LHCN-M2 (cell line): ENCODE data around the gene STEAP2. TPM values are rescaled to one million over a fixed set of nuclear protein-coding genes. Genes with fewer than 3 reads are reported as not detected.
A peak's percentile ranks its signal among the peaks of the same experiment; 100 is the strongest.

Experiments
- DNase-seq: peaks from one replicate; pipeline ENCODE4 v3.0.0-alpha.2; 2012; ENCODE audit warnings: low read depth
- total RNA-seq: library from RNA; depleted of rRNA; stranded (reverse); fragments of >200 nt; gene quantifications from 2 replicates; pipeline ENCODE4 v1.2.3, GENCODE V29; 2014; rRNA removed

Gene STEAP2
- total RNA-seq, 1 experiment from 2014 or later = 23.9 TPM

- DNase-seq = no peak
These were observed 59.1 kb downstream of the STEAP2 start for GRCh38 chr7:90270431-90271178.

GRCh38 chr7:90271753-90272152 is 60.2 kb downstream of the STEAP2 start:
- peak; percentile 68 for DNase-seq

GRCh38 chr7:90272242-90272641 is 60.7 kb downstream of the STEAP2 start:
- no peak for DNase-seq

- no peak for DNase-seq
These were observed 62.6 kb downstream of the STEAP2 start for GRCh38 chr7:90274161-90274560.

GRCh38 chr7:90276033-90276728 is 64.6 kb downstream of the STEAP2 start:
- no peak for DNase-seq

Other genes with a start within 250 kb of the STEAP2 start
- 33.7 and 41.3 TPM in 2 replicates for gene STEAP1, start 57.3 kb upstream of the STEAP2 start, total RNA-seq
- 1.6 and 14.7 TPM in 2 replicates for gene CFAP69, start 33.4 kb downstream of the STEAP2 start, total RNA-seq
- not detected in 2 replicates for gene FAM237B, start 109.6 kb downstream of the STEAP2 start, total RNA-seq
- 13.6 and 22.4 TPM in 2 replicates for gene GTPBP10, start 135.0 kb downstream of the STEAP2 start, total RNA-seq
- 31.2 and 35.9 TPM in 2 replicates for gene CLDN12, start 191.7 kb downstream of the STEAP2 start, total RNA-seq